ENCODE measurements around the gene STPG4. TPM values are rescaled to one million over a fixed set of nuclear protein-coding genes. Genes with fewer than 3 reads are reported as not detected.

Gene STPG4
- total and polyA plus RNA-seq, 2 of the 8 experiments (the other 6 are each of a cell fraction or from before 2014, with no cell fraction given) = 0.28 TPM; not detected in 1

DNA sequence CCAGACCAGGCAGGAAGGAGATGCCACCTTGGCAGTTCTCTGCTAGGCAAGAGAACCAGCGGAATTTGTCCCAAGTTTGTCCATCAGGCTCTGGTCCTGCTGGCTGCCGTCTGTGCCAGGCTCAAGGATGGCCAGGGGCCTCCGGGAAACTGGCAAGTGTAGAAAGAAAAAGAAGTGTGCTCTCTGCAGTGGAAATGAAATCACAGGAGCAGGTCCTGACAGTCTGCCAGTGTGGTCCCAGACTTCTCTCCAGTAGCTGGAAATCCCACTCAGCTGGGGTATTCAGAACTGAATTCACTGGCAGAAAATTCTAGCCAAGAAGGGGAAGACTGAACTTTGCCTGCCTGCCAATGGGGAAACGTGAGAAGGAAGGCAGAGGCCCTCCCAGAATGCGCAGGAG is 91.0 kb downstream of the STPG4 start:
- Histone ChIP-seq H3K4me2 (ENCODE audit: insufficient read depth in 1 of 2, low read depth in 2 of 2, low read length in 2 of 2) (no peak overlapping the region), H3K23ac (ENCODE audit: insufficient read length) (no peak overlapping the region), H2BK12ac (ENCODE audit: low read depth, low read length) (0 out of 2 replicates have a peak overlapping the region, but pooled peaks have one; percentile 68), H4K20me1 (replicated peaks in 1 of 2; ENCODE audit: control insufficient read depth in 1 of 2, insufficient read depth in 2 of 2, low read length in 2 of 2) (no peaks in the 10 kb centered on the region), H3K9ac (replicated peaks in 1 of 4; ENCODE audit: extremely low read depth in 1 of 4, low read depth in 3 of 4, low read length in 3 of 4) (no peak overlapping the region), H3K79me2 (ENCODE audit: control insufficient read depth in 1 of 2, insufficient read depth in 2 of 2, low read length in 2 of 2) (no peaks in the 10 kb centered on the region), H3K4me1 (replicated peaks in 1 of 4; ENCODE audit: control insufficient read depth in 3 of 4, insufficient read depth in 4 of 4, low read length in 3 of 4) (peaks cover 2 to 7% (median 5%) of the 10 kb centered on the region in 4 experiments; a peak in 6 of 7 replicates), H2BK5ac (ENCODE audit: low read depth, low read length) (no peak overlapping the region), H3K9me3 (ENCODE audit: insufficient read depth in 2 of 2, low read depth in 1 of 2, low read length in 1 of 2) (no peaks in the 10 kb centered on the region), H4K8ac (ENCODE audit: extremely low read depth, insufficient read depth, low read length) (no peak overlapping the region), H2BK20ac (ENCODE audit: low read length) (0 out of 2 replicates have a peak overlapping the region, but pooled peaks have one; percentile 3), H3K4me3 (ENCODE audit: extremely low read depth in 1 of 4, insufficient read depth in 2 of 4, low read depth in 3 of 4, low read length in 4 of 4) (no peak overlapping the region), H2BK120ac (replicated peaks; ENCODE audit: low read depth, low read length) (no peak overlapping the region), H3K79me1 (ENCODE audit: low read depth, low read length) (no peaks in the 10 kb centered on the region), H2AK5ac (ENCODE audit: low read depth, low read length) (no peak overlapping the region), H3K56ac (replicated peaks; ENCODE audit: insufficient read length, low read depth, low read length) (no peak overlapping the region), H3K4ac (replicated peaks; ENCODE audit: insufficient read length, low read depth, low read length) (no peak overlapping the region), H4K91ac (replicated peaks; ENCODE audit: insufficient read length, low read length) (no peak overlapping the region), H3K23me2 (ENCODE audit: low read depth, low read length) (no peaks in the 10 kb centered on the region), H3K27ac (ENCODE audit: low read depth, low read length) (no peak overlapping the region), H3K36me3 (ENCODE audit: control insufficient read depth in 2 of 4, insufficient read depth in 4 of 4, low read length in 3 of 4) (no peaks in the 10 kb centered on the region), H2BK15ac (ENCODE audit: low read length) (no peak overlapping the region), H4K5ac (ENCODE audit: insufficient read length, low read depth, low read length) (no peak overlapping the region), H3K27me3 (replicated peaks in 1 of 4; ENCODE audit: control insufficient read depth in 3 of 4, extremely low read depth in 1 of 4, insufficient read depth in 3 of 4, low read length in 3 of 4) (no peaks in the 10 kb centered on the region), H2AFZ (ENCODE audit: low read length) (no peak overlapping the region), H3K14ac (ENCODE audit: insufficient read length) (no peak overlapping the region), H3K18ac (ENCODE audit: extremely low read depth, low read length) (no peak overlapping the region)
- CTCF ChIA-PET (ENCODE audit: partially characterized antibody) = interaction anchor here (0.5 to 2.7 kb wide), 5 partner anchors 15 to 387 kb away, joined by 3 to 7 read pairs (median 4); no protein-coding TSS in a partner anchor
- DNase-seq (ENCODE audit: low read depth in 1 of 2, low spot score in 2 of 2) (no peak), FAIRE-seq (no peak)
- WGBS, 2 experiments (ENCODE audit: extremely low coverage in 1 of 2, insufficient coverage in 1 of 2, insufficient read length in 1 of 2, insufficient replicate concordance in 2 of 2, low coverage in 1 of 2, low lambda C conversion rate in 2 of 2, missing lambda C conversion rate in 1 of 2) = 93% methylated on average over 5 of the region's 5 CpGs; no CpG with 5 or more reads in 1 of the 2 experiments
- POLR2A ChIA-PET (ENCODE audit: partially characterized antibody) = interaction anchor here (0.6 to 0.9 kb wide), 2 partner anchors 14 to 189 kb away, joined by 3 read pairs; no protein-coding TSS in a partner anchor
- TF ChIP-seq SAP30 (IDR thresholded peaks at IDR 0.05; ENCODE audit: insufficient read depth, insufficient replicate concordance, low read length) = no peak
- TF ChIP-seq, protein P1, sequence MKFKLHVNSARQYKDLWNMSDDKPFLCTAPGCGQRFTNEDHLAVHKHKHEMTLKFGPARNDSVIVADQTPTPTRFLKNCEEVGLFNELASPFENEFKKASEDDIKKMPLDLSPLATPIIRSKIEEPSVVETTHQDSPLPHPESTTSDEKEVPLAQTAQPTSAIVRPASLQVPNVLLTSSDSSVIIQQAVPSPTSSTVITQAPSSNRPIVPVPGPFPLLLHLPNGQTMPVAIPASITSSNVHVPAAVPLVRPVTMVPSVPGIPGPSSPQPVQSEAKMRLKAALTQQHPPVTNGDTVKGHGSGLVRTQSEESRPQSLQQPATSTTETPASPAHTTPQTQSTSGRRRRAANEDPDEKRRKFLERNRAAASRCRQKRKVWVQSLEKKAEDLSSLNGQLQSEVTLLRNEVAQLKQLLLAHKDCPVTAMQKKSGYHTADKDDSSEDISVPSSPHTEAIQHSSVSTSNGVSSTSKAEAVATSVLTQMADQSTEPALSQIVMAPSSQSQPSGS (IDR thresholded peaks at IDR 0.05; ENCODE audit: low read length) = no peak
- TF ChIP-seq RBBP5 (IDR thresholded peaks at IDR 0.05; ENCODE audit: borderline replicate concordance, low read depth, low read length) = no peak
- TF ChIP-seq GABPA (IDR thresholded peaks at IDR 0.05; ENCODE audit: borderline replicate concordance, insufficient read depth, low read length) = no peak
- TF ChIP-seq CBX8 (IDR thresholded peaks at IDR 0.05; ENCODE audit: borderline replicate concordance, low read depth, low read length) = no peak
- TF ChIP-seq CHD2 (IDR thresholded peaks at IDR 0.05; ENCODE audit: low read length) = no peak
- no peak for TF ChIP-seq TAF1 (IDR thresholded peaks at IDR 0.05; ENCODE audit: low read depth, low read length)
- TF ChIP-seq HDAC2 (IDR thresholded peaks at IDR 0.05; ENCODE audit: borderline replicate concordance in 1 of 2, low read depth in 2 of 2, low read length in 2 of 2) = no peak
- no peak for TF ChIP-seq NRF1 (IDR thresholded peaks at IDR 0.05; ENCODE audit: low read depth, low read length)
- no peak for TF ChIP-seq BACH1 (IDR thresholded peaks at IDR 0.05; ENCODE audit: low read length)
- TF ChIP-seq TCF12 (IDR thresholded peaks at IDR 0.05; ENCODE audit: low read depth, low read length) = no peak
- no peak for TF ChIP-seq YY1 (IDR thresholded peaks at IDR 0.05; ENCODE audit: low read depth, low read length)

All from H1 (cell line).